ENCODE data around the gene ALDH4A1.
A peak's percentile ranks its signal among the peaks of the same experiment; 100 is the strongest.

Gene ALDH4A1, protein sequence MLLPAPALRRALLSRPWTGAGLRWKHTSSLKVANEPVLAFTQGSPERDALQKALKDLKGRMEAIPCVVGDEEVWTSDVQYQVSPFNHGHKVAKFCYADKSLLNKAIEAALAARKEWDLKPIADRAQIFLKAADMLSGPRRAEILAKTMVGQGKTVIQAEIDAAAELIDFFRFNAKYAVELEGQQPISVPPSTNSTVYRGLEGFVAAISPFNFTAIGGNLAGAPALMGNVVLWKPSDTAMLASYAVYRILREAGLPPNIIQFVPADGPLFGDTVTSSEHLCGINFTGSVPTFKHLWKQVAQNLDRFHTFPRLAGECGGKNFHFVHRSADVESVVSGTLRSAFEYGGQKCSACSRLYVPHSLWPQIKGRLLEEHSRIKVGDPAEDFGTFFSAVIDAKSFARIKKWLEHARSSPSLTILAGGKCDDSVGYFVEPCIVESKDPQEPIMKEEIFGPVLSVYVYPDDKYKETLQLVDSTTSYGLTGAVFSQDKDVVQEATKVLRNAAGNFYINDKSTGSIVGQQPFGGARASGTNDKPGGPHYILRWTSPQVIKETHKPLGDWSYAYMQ

GRCh38 chr1:18902523-18903290, at the start of gene ALDH4A1:
TSS of gene ALDH4A1 (minus strand) at chr1:18902555. CDS start at chr1:18902523, 32 bp downstream.
- DNase-seq (ENCODE audit: low read depth): peak; percentile 91

- peak; percentile 66 for DNase-seq (ENCODE audit: low read depth)
Observed at GRCh38 chr1:18951818-18952391, 49.5 kb upstream of the ALDH4A1 start.

DNA sequence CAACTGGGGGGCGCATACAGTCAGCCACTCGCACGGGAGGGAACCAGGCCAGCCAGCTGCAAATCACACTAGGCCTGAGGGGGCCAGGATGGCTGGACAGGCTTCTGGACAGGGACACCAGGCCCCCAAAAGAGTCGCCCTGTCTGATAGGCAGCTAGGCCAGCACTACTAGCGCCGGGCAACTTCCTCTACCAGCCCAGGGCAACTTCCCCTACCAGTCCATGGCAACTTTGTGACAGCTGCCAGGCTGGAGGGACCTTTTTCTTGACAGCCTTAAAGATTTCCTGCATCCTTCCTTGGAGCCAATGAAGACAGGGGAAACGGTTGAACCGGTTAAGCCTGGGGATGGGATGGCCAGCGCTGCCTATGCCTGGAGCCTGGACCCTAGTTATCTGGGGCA, 49.1 kb upstream of the ALDH4A1 start:
- DNase-seq (ENCODE audit: low read depth): no peak

- no peak for DNase-seq (ENCODE audit: low read depth)
Observed at GRCh38 chr1:18950401-18951026, 48.2 kb upstream of the ALDH4A1 start.

- no peak for DNase-seq (ENCODE audit: low read depth)
Observed at GRCh38 chr1:18949686-18950400, 47.5 kb upstream of the ALDH4A1 start.

GRCh38 chr1:18948913-18949685, 46.7 kb upstream of the ALDH4A1 start:
- DNase-seq (ENCODE audit: low read depth): no peak

GRCh38 chr1:18948048-18948912, 45.9 kb upstream of the ALDH4A1 start:
- DNase-seq (ENCODE audit: low read depth): peak; percentile 44

DNA sequence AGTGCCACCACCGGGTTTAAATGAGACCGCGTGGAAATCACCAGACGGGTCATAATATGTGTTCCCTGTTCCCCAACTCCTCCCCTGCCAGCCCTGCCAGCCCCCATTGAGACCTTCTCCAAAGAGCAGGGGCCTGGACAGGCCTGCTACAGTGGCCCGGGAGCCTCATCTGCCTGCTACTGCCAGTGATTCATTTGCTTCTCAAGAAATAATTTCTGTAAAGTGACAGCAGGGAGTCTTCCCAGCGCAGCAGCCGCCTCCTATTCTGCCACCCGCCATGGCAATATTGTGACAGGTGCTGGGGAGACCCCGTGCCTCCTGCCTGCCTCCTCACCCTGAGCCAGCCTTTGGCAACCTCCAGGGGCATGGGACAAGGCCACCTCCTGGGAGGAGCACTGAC, 45.2 kb upstream of the ALDH4A1 start:
- DNase-seq (ENCODE audit: low read depth): no peak

DNA sequence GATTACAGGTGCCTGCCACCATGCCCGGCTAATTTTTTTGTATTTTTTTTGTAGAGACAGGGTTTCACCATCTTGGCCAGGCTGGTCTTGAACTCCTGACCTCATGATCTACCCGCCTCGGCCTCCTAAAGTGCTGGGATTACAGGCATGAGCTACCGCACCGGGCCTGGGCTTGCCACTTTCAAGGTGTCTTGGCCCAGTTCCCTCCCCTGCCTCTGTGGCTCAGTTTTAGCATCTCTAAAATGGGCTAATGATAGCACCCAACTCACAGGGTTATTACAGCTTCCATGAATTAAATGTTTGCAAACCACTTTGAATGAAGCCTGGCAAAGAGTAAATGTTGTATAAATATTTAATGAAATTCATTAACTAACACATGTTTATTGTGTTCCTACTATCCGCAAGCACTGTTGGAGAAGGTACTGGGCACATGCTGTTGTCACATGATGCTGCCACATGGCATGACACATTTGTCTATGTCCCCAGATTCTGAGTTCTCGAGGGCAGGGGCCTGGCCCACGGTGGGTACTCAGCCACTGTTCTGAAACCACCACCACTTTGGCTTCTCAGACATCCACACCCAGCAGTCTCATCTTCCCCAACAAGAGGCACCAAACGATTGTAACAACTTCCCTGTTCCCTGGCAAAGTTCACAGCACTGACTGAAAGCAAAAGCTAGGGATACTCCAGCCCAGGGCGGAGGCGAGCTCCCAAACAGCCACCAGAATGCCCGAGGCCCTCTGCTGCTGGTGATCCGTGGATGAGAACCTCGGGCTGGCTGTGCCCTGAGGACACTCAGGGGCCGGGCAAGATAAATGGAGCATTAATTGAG, 44.4 kb upstream of the ALDH4A1 start:
- DNase-seq (ENCODE audit: low read depth): no peak

- no peak for DNase-seq (ENCODE audit: low read depth)
Observed at GRCh38 chr1:18945401-18945849, 43.1 kb upstream of the ALDH4A1 start.

GRCh38 chr1:18944810-18945209, 42.5 kb upstream of the ALDH4A1 start:
- DNase-seq (ENCODE audit: low read depth): no peak

GRCh38 chr1:18943914-18944572, 41.7 kb upstream of the ALDH4A1 start:
- DNase-seq (ENCODE audit: low read depth): no peak

DNA sequence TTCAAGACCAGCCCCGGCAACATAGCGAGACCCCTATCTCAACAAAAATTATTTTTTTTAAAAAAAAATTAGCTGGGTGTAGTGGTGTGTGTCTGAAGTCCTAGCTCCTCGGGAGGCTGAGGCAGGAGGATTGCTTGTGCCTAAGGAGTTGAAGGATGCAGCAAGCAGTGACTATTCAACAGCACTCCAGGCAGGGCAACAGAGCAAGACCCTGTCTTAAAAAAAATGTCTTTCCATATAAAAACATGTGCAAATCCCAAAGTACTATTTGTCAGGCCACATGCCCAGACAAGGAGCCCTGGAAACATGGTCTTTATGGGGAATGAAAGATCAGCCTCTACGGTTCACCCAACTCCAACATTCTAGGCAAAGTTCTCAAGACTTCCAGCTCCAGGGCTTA, 40.8 kb upstream of the ALDH4A1 start:
- no peak for DNase-seq (ENCODE audit: low read depth)

- DNase-seq (ENCODE audit: low read depth): no peak
Observed at GRCh38 chr1:18942340-18942739, 40.0 kb upstream of the ALDH4A1 start.

- DNase-seq (ENCODE audit: low read depth): no peak
Observed at GRCh38 chr1:18941221-18942141, 39.1 kb upstream of the ALDH4A1 start.

- DNase-seq (ENCODE audit: low read depth): no peak
Observed at GRCh38 chr1:18940303-18941020, 38.1 kb upstream of the ALDH4A1 start.
